GM18502 (cell line): ENCODE data around the gene MAPK8IP1.

Experiments used
- ATAC-seq: cut with Tn5 transposase; IDR thresholded peaks from one replicate; pipeline ENCODE4 v1.9.1; 2021; ENCODE audit warnings: mild to moderate bottlenecking; ENCODE audit not compliant: unreplicated experiment, poor library complexity

Gene MAPK8IP1

GRCh38 chr11:45922425-45923082 is 37.1 kb downstream of the MAPK8IP1 start, which contains the start of gene LARGE2:
TSS of gene LARGE2 (plus strand) at chr11:45922656. CDS start at chr11:45922883, 227 bp downstream.
- no peak for ATAC-seq

GRCh38 chr11:45924036-45924915 is 38.8 kb downstream of the MAPK8IP1 start:
- no peak for ATAC-seq

DNA sequence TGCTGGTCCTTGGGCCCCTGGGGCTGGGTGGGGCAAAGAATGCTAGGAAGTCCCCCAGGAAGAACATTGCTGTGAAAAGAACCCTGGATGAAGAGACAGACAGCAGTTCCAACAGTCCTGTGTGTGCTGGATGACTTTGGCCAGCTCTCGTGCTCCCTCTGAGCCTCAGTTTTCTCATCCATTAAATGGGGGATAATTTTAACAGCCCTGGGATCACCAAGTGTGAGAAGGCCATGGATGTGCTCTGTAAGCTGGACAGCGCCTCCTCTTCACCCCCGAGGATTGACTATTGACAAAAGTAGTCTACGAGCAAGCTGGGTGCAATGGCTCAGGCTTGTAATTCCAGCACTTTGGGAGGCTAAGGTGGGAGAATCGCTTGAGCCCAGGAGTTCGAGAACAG is 39.5 kb downstream of the MAPK8IP1 start:
- ATAC-seq = no peak

GRCh38 chr11:45925550-45925949 is 40.1 kb downstream of the MAPK8IP1 start:
- no peak for ATAC-seq

DNA sequence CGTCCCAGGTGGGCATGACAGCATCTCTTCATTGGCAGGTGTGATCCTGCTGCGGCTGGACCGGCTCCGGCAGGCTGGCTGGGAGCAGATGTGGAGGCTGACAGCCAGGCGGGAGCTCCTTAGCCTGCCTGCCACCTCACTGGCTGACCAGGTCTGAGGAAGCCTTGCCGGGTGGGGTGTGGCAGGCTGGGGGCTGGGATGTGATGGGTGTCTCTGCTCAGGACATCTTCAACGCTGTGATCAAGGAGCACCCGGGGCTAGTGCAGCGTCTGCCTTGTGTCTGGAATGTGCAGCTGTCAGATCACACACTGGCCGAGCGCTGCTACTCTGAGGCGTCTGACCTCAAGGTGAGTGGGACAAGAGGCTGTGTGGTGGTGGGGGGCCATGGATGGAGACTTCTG is 40.5 kb downstream of the MAPK8IP1 start:
- no peak for ATAC-seq

- no peak for ATAC-seq
Measured at GRCh38 chr11:45926536-45927331, 41.3 kb downstream of the MAPK8IP1 start.

DNA sequence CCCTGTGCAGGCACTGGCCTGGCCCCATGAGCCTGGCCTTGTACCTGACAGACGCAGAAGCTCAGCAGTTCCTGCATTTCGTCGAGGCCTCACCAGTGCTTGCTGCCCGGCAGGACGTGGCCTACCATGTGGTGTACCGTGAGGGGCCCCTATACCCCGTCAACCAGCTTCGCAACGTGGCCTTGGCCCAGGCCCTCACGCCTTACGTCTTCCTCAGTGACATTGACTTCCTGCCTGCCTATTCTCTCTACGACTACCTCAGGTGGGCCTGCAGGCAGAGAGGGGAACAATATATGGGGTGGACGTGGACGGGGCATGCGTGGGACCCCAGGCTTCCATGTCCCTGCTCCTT is 41.9 kb downstream of the MAPK8IP1 start:
- ATAC-seq = no peak

- ATAC-seq = no peak
Measured at GRCh38 chr11:45927684-45928413, 42.4 kb downstream of the MAPK8IP1 start.

DNA sequence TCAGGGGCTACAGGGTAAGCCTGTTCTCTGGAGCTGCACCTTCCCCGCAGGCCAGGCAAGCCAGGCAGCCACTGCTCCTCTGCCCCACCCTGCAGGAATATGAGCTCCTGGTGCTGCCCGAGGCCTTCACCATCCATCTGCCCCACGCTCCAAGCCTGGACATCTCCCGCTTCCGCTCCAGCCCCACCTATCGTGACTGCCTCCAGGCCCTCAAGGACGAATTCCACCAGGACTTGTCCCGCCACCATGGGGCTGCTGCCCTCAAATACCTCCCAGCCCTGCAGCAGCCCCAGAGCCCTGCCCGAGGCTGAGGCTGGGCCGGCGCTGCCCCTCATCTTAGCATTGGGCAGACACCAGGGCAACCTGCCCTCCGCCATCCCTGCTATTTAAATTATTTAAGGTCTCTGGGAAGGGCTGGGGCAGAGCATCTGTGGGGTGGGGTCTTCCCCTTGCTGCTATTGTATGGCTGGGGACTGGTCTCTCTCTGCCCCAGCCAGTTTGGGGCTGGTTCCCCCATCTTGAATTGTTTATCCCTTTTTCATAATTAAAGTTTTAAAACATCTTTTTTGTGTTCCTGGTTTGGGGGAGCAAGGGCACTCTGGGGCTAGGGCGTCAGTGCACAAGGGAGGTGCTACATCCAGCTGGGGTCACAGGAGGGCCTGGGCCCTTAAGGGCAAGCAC is 43.2 kb downstream of the MAPK8IP1 start:
- ATAC-seq = no peak

DNA sequence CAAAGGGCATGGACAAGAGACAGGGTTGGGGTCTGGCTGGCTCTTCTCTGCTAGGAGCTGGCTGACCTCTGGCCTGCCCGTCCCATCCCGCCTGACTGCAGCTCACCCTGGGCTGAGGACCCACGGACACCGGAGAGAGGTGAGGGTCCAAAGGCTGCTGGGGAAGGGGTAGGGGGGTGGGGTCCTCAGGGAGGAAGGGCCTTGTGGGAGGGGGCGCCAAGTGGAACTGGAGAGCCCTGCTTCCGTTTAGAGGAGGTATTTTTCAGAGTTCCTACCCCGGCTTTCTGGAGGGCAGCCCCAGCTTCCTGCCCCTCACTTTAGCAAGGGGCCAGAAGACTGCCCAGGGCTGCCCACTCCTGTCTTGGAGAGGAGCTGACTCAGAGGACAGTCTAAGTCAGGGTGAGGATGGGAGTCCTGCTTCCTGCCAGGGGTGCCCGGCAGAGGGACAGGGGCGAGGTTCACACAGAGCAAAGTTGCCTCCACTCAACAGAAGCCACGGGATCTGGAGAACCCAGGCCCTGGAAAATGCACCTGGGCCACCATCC is 44.1 kb downstream of the MAPK8IP1 start:
- ATAC-seq = no peak

DNA sequence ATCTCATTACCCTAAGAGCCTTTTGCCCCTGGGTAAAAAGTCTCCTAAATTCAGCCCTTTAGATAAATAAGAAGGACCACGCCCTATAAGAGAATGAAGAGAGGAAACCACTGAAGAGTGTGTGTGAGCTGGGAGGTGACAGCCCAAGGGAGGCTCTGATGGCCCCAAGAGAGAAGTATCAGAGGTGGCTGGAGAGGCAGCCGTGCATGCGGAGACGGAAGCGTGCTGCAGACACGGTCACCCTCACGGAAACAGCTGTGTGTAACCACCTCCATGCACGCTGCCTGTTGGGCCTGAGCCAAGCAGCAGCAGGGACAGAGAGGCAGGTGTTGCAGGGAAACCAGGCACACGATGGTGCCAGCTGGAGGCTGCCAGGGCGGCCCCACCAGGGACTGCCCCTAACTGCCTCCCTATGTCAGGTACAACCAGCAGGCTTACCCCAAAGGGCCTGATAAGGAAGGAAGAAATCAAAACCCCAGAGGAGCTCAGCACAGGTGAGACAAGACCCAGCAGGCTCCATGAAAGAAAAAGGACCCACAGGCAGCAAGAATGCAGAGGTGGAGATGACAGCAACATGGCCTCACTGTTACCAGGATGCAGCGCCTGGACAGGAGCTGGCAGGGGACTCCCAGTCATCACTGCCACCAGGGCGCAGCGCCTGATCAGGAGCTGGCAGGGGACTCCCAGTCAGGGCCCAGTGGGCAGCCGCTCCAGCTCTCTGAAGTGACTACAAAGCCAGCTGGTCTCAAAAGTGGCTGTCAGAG is 44.8 kb downstream of the MAPK8IP1 start:
- ATAC-seq = peak; percentile 94

GRCh38 chr11:45930951-45931570 is 45.6 kb downstream of the MAPK8IP1 start:
- no peak for ATAC-seq

GRCh38 chr11:45931739-45932138 is 46.3 kb downstream of the MAPK8IP1 start:
- no peak for ATAC-seq

- ATAC-seq = no peak
Measured at GRCh38 chr11:45932217-45932616, 46.8 kb downstream of the MAPK8IP1 start.

DNA sequence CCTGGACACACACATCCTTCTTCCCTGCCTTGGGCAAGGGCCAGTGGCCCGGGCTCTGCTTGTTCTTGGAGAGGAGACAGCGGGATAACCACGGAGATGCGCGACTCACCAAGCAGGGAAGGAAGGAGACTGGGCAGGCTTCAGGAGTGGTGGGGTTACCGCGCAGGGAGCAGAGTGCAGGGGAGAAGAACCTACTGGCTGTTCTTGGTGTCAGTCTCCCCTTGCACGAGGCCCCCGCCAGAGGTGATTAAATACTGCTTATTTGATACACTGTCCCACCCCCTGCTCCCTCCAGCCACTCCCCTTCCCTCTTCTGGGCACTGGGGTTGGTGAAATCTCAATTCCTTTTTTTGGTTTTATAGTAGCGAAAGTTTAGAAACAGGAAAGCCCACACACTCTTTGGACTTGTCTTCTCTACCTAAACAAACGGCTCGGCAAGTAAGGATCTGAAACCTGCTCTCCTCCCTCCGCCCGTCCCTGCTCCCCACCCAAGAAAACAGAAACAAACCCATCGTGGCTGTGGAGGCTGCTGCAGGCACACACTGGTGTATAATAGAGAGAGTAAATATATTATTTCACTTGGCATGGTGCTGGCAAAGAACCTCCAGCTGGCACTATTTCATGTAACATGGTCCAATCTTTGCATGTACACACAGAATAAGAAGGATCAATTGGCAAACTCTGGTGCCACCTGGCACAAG is 47.8 kb downstream of the MAPK8IP1 start:
- no peak for ATAC-seq

GRCh38 chr11:45933846-45934579 is 48.6 kb downstream of the MAPK8IP1 start:
- no peak for ATAC-seq
